GM23338 (cell line): ENCODE data around the gene TOMM70. TPM values are rescaled to one million over a fixed set of nuclear protein-coding genes. Genes with fewer than 3 reads are reported as not detected.

ENCODE experiments used
- ATAC-seq: fragments of 200-7000 bp; cut with Tn5 transposase; 3 replicates; pipeline ENCODE4 v1.9.1; 2020
- DNase-seq: peaks from one replicate; pipeline ENCODE4 v3.0.0-alpha.2; 2015; ENCODE audit warnings: low spot score
- H2AFZ ChIP-seq: fragments of 200-600 bp; sonication (generic); 2 replicates; pipeline ENCODE4 v1.8.0; 2016; ENCODE audit warnings: antibody characterized with exemption, mild to moderate bottlenecking, moderate library complexity
- H3F3A ChIP-seq: fragments of 200-600 bp; sonication (generic); replicated peaks from 2 replicates; pipeline ENCODE4 v1.8.0; 2017; ENCODE audit warnings: antibody characterized with exemption, mixed run types, low read depth
- H3K27ac ChIP-seq: fragments of 200-600 bp; sonication (generic); 2 replicates; pipeline ENCODE4 v1.6.1; 2016; ENCODE audit warnings: low read depth
- H3K27me3 ChIP-seq: fragments of 200-600 bp; sonication (generic); 2 replicates; pipeline ENCODE4 v1.8.0; 2016; ENCODE audit warnings: mild to moderate bottlenecking, mixed run types, moderate library complexity; ENCODE audit not compliant: insufficient read depth
- H3K36me3 ChIP-seq: fragments of 200-600 bp; sonication (generic); 2 replicates; pipeline ENCODE4 v1.8.0; 2016; ENCODE audit warnings: mild to moderate bottlenecking; ENCODE audit not compliant: insufficient read depth
- H3K4me1 ChIP-seq: fragments of 200-600 bp; sonication (generic); 2 replicates; pipeline ENCODE4 v1.8.0; 2016; ENCODE audit warnings: mild to moderate bottlenecking, moderate library complexity; ENCODE audit not compliant: insufficient read depth
- H3K4me2 ChIP-seq: fragments of 200-600 bp; sonication (generic); 2 replicates; pipeline ENCODE4 v1.7.1; 2017; ENCODE audit warnings: mixed run types
- H3K4me3 ChIP-seq: fragments of 200-600 bp; sonication (generic); 2 replicates; pipeline ENCODE4 v1.6.1; 2016; ENCODE audit warnings: mixed run types
- H3K79me2 ChIP-seq: fragments of 200-600 bp; sonication (generic); replicated peaks from 2 replicates; pipeline ENCODE4 v1.8.0; 2017; ENCODE audit warnings: mild to moderate bottlenecking; ENCODE audit not compliant: insufficient read depth
- H3K9me2 ChIP-seq: fragments of 200-600 bp; sonication (generic); 2 replicates; pipeline ENCODE4 v1.8.0; 2017; ENCODE audit not compliant: insufficient read depth
- H4K20me1 ChIP-seq: fragments of 200-600 bp; sonication (generic); replicated peaks from 2 replicates; pipeline ENCODE4 v1.8.0; 2017; ENCODE audit warnings: mild to moderate bottlenecking; ENCODE audit not compliant: insufficient read depth
- H3K27ac Mint-ChIP-seq: 2 replicates; pipeline ENCODE4 v1.8.0; 2020; ENCODE audit warnings: inconsistent platforms, mild to moderate bottlenecking, moderate library complexity, mixed read lengths
- H3K27me3 Mint-ChIP-seq: 3 replicates; pipeline ENCODE4 v1.8.0; 2022; ENCODE audit warnings: low read depth, mild to moderate bottlenecking, moderate library complexity, mixed read lengths, inconsistent platforms; ENCODE audit not compliant: insufficient read depth, poor library complexity
- H3K36me3 Mint-ChIP-seq: 3 replicates; pipeline ENCODE4 v1.8.0; 2021; ENCODE audit warnings: low read depth, mild to moderate bottlenecking, inconsistent platforms, moderate library complexity, mixed read lengths
- H3K4me1 Mint-ChIP-seq: 3 replicates; pipeline ENCODE4 v1.8.0; 2020; ENCODE audit warnings: mild to moderate bottlenecking, inconsistent platforms, mixed read lengths
- H3K4me3 Mint-ChIP-seq: 3 replicates; pipeline ENCODE4 v1.8.0; 2021; ENCODE audit warnings: moderate library complexity, mild to moderate bottlenecking, inconsistent platforms, mixed read lengths
- H3K9me3 Mint-ChIP-seq: 3 replicates; pipeline ENCODE4 v1.8.0; 2020; ENCODE audit warnings: moderate library complexity, mild to moderate bottlenecking, inconsistent platforms, mixed read lengths
- CREB1 ChIP-seq: fragments of 250-450 bp; sonication (Bioruptor Pico); IDR thresholded peaks from 2 replicates; pipeline ENCODE4 v1.5.0; 2020; ENCODE audit warnings: low read depth, mild to moderate bottlenecking, moderate library complexity
- CTCF ChIP-seq, 2 experiments: fragments of 200-600 bp in 1 of 2; sonication (generic) in 1 of 2; conservative IDR thresholded peaks; 2 replicates each; pipeline versions ENCODE4 v1.5.1 to v1.6.1; 2016 to 2017; ENCODE audit warnings: antibody characterized with exemption in 2 of 2, low read depth in 2 of 2, mild to moderate bottlenecking in 2 of 2, moderate library complexity in 1 of 2
- EZH2phosphoT487 ChIP-seq: fragments of 200-600 bp; sonication (generic); IDR thresholded peaks from one replicate; pipeline ENCODE4 v1.8.1; 2018; ENCODE audit warnings: antibody characterized with exemption; ENCODE audit not compliant: unreplicated experiment
- JUNB ChIP-seq: IDR thresholded peaks from one replicate; pipeline ENCODE4 v1.6.1; 2016; ENCODE audit warnings: antibody characterized with exemption; ENCODE audit not compliant: unreplicated experiment
- NANOG ChIP-seq: IDR thresholded peaks from 2 replicates; pipeline ENCODE4 v1.6.1; 2016; ENCODE audit warnings: antibody characterized with exemption, borderline replicate concordance
- REST ChIP-seq: IDR thresholded peaks from one replicate; pipeline ENCODE4 v1.6.1; 2018; ENCODE audit warnings: antibody characterized with exemption; ENCODE audit not compliant: unreplicated experiment
- STAT1 ChIP-seq: IDR thresholded peaks from one replicate; pipeline ENCODE4 v1.6.1; 2016; ENCODE audit warnings: antibody characterized with exemption; ENCODE audit not compliant: unreplicated experiment
- ZNF114 ChIP-seq: fragments of 250-450 bp; sonication (Bioruptor Pico); IDR thresholded peaks from 2 replicates; pipeline ENCODE4 v1.5.0; 2020; ENCODE audit warnings: mild to moderate bottlenecking, moderate library complexity
- ZNF331 ChIP-seq: fragments of 250-450 bp; sonication (Bioruptor Pico); IDR thresholded peaks from 2 replicates; pipeline ENCODE4 v1.5.0; 2020; ENCODE audit warnings: low read depth, mild to moderate bottlenecking, moderate library complexity
- polyA plus RNA-seq: library from polyadenylated mRNA; unstranded; fragments of >200 nt; fragmentation: Nextera tagmentation; extraction: Ambion mirVana; gene quantifications from 2 replicates; pipeline ENCODE4 v1.2.1, GENCODE V29; 2016
- total RNA-seq: library from RNA; depleted of rRNA; stranded (reverse); fragments of >200 nt; shearing (Covaris generic); gene quantifications from 2 replicates; pipeline ENCODE4 v1.2.3, GENCODE V29; 2014
- TF ChIP-seq, protein P1 (sequence below): IDR thresholded peaks from 2 replicates; pipeline ENCODE4 v1.6.1; 2016; ENCODE audit warnings: antibody characterized with exemption

The TOMM70 gene
- total and polyA plus RNA-seq, 2 experiments from 2014 or later, result 29.5 to 66.8 TPM

DNA sequence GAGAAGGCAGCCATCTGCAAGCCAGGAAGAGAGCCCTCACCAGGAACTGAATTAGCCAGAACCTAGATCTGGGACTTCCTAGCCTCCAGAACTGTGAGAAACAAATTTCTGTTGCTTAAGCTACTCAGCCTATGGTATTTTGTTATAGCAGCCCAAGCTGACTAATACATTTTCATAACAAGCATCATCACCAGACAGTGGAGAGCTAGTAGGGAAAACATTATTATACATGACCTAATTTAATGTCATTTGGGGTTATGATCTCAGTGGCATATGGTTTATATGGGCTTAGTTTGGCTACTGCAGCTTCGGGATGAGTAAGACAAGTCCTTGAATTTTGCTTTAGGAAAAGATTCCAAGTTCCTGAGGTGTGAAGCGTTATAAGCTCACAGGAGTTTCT lies 36.1 kb upstream of the TOMM70 start:
- H3K36me3 ChIP-seq, result no peaks in the 10 kb centered on the region
- H2AFZ ChIP-seq, result no peak overlapping the region
- peaks cover 2% of the 10 kb centered on the region; the same call in 2 of the 3 replicates for H3K4me1 Mint-ChIP-seq
- DNase-seq, result no peak
- H3K36me3 Mint-ChIP-seq, result peaks cover 37% of the 10 kb centered on the region
- no peak overlapping the region for H3K4me3 ChIP-seq
- H3F3A ChIP-seq, result no peaks in the 10 kb centered on the region
- peaks cover 8% of the 10 kb centered on the region; the same call in 1 of the 2 replicates for H3K4me1 ChIP-seq
- peaks cover 2% of the 10 kb centered on the region for H3K27me3 Mint-ChIP-seq
- H3K9me2 ChIP-seq, result no peaks in the 10 kb centered on the region
- H4K20me1 ChIP-seq, result no peaks in the 10 kb centered on the region; the same call in 1 of the 2 replicates
- H3K4me3 Mint-ChIP-seq, result no peak overlapping the region
- no peaks in the 10 kb centered on the region for H3K79me2 ChIP-seq
- H3K4me2 ChIP-seq, result no peak overlapping the region
- no peak overlapping the region for H3K27ac ChIP-seq
- peaks cover 20% of the 10 kb centered on the region for H3K9me3 Mint-ChIP-seq
- TF ChIP-seq ZNF331 (CRISPR knock-in tag) (no peak), CREB1 (no peak), JUNB (no peak), STAT1 (no peak), ZNF114 (CRISPR knock-in tag) (no peak)
- H3K27ac Mint-ChIP-seq, result no peak overlapping the region
- no peaks in the 10 kb centered on the region for H3K27me3 ChIP-seq
- no peak for ATAC-seq

- H3K36me3 Mint-ChIP-seq, result peaks cover 18% of the 10 kb centered on the region
- no peak overlapping the region for H3K27ac Mint-ChIP-seq
- Histone ChIP-seq H3K27me3 (no peaks in the 10 kb centered on the region), H3K4me2 (no peak overlapping the region), H3K9me2 (no peaks in the 10 kb centered on the region), H4K20me1 (no peaks in the 10 kb centered on the region; the same call in 1 of the 2 replicates), H3K79me2 (no peaks in the 10 kb centered on the region), H3K36me3 (no peaks in the 10 kb centered on the region), H3F3A (no peaks in the 10 kb centered on the region), H2AFZ (no peak overlapping the region), H3K27ac (no peak overlapping the region), H3K4me1 (no peaks in the 10 kb centered on the region), H3K4me3 (no peak overlapping the region)
- H3K4me1 Mint-ChIP-seq, result no peaks in the 10 kb centered on the region
- DNase-seq, result no peak
- H3K27me3 Mint-ChIP-seq, result peaks cover 2% of the 10 kb centered on the region
- no peak for ATAC-seq
- H3K4me3 Mint-ChIP-seq, result no peak overlapping the region
- H3K9me3 Mint-ChIP-seq, result peaks cover 5% of the 10 kb centered on the region; the same call in 1 of the 3 replicates
- no peak for TF ChIP-seq REST
- no peak for TF ChIP-seq STAT1
- TF ChIP-seq ZNF114 (CRISPR knock-in tag), result no peak
- TF ChIP-seq JUNB, result no peak
- no peak for TF ChIP-seq CREB1
- no peak for TF ChIP-seq EZH2phosphoT487
- TF ChIP-seq, protein P1, sequence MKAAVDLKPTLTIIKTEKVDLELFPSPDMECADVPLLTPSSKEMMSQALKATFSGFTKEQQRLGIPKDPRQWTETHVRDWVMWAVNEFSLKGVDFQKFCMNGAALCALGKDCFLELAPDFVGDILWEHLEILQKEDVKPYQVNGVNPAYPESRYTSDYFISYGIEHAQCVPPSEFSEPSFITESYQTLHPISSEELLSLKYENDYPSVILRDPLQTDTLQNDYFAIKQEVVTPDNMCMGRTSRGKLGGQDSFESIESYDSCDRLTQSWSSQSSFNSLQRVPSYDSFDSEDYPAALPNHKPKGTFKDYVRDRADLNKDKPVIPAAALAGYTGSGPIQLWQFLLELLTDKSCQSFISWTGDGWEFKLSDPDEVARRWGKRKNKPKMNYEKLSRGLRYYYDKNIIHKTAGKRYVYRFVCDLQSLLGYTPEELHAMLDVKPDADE, result no peak
- no peak for TF ChIP-seq ZNF331 (CRISPR knock-in tag)
- no peak for TF ChIP-seq NANOG
- no peak for TF ChIP-seq CTCF (conservative IDR thresholded peaks at IDR 0.05; ENCODE audit: low read depth in 2 of 2)
These were observed 28.4 kb upstream of the TOMM70 start for GRCh38 chr3:100429187-100429716.
